HepG2 (cell line): ENCODE data around the gene UCHL3. TPM values are rescaled to one million over a fixed set of nuclear protein-coding genes. Genes with fewer than 3 reads are reported as not detected.

Experiments
- ERF ChIP-seq: IDR thresholded peaks from 2 replicates; pipeline ENCODE4 v1.6.1; 2018; ENCODE audit warnings: missing biosample characterization, missing genetic modification reagents
- HMGA1 ChIP-seq: sonication (generic); formaldehyde crosslinking; conservative IDR thresholded peaks from 2 replicates; pipeline ENCODE4 v1.4.0; 2020; ENCODE audit warnings: missing genetic modification reagents
- KLF12 ChIP-seq: sonication (generic); formaldehyde crosslinking; IDR thresholded peaks from 2 replicates; pipeline ENCODE4 v1.4.0; 2020; ENCODE audit warnings: missing genetic modification reagents, borderline replicate concordance
- KLF16 ChIP-seq, 2 experiments: sonication (generic) in 1 of 2; formaldehyde crosslinking in 1 of 2; IDR thresholded peaks; 2 replicates each; pipeline versions ENCODE4 v1.6.1 to v1.8.0; 2016 to 2023; ENCODE audit warnings: missing genetic modification reagents in 2 of 2, missing compliant biosample characterization in 1 of 2
- MXI1 ChIP-seq: IDR thresholded peaks from 3 replicates; pipeline ENCODE4 v1.6.1; 2012; ENCODE audit warnings: low read depth, low read length, inconsistent platforms, borderline replicate concordance
- PAF1 ChIP-seq: IDR thresholded peaks from 2 replicates; pipeline ENCODE4 v1.6.1; 2016; ENCODE audit warnings: missing genetic modification reagents, missing compliant biosample characterization
- PHF8 ChIP-seq: sonication (generic); formaldehyde crosslinking; IDR thresholded peaks from 2 replicates; pipeline ENCODE4 v1.5.0; 2020; ENCODE audit warnings: missing genetic modification reagents
- ZNF12 ChIP-seq: sonication (generic); formaldehyde crosslinking; IDR thresholded peaks from 2 replicates; pipeline ENCODE4 v1.5.0; 2020; ENCODE audit warnings: missing genetic modification reagents
- ZNF230 ChIP-seq: sonication (generic); formaldehyde crosslinking; IDR thresholded peaks from 2 replicates; pipeline ENCODE4 v1.4.0; 2020; ENCODE audit warnings: mild to moderate bottlenecking, missing genetic modification reagents
- ZNF264 ChIP-seq: sonication (generic); formaldehyde crosslinking; IDR thresholded peaks from 2 replicates; pipeline ENCODE4 v1.4.0; 2020; ENCODE audit warnings: missing genetic modification reagents
- ZNF768 ChIP-seq: sonication (generic); formaldehyde crosslinking; IDR thresholded peaks from 2 replicates; pipeline ENCODE4 v1.4.0; 2020; ENCODE audit warnings: missing genetic modification reagents
- ZNF792 ChIP-seq: IDR thresholded peaks from 2 replicates; pipeline ENCODE4 v1.6.1; 2016
- ZSCAN25 ChIP-seq: sonication (generic); formaldehyde crosslinking; IDR thresholded peaks from 2 replicates; pipeline ENCODE4 v1.8.0; 2022; ENCODE audit warnings: mild to moderate bottlenecking, missing genetic modification reagents
- polyA plus RNA-seq, 8 experiments: library from polyadenylated mRNA; depleted of rRNA in 3 of 8; stranded (reverse) in 7 of 8; unstranded in 1 of 8; fragments of >200 nt; fragmentation: Illumina TruSeq in 4 of 8; extraction: Trizol in 4 of 8; gene quantifications; 2 replicates each; pipeline versions ENCODE4 v1.2.1 to v1.2.3, GENCODE V29; 2011 to 2016; ENCODE audit warnings: low read depth in 4 of 8, missing spikeins in 1 of 8, mixed read lengths in 1 of 8; ENCODE audit not compliant: insufficient read depth in 1 of 8
- total RNA-seq, 5 experiments: library from RNA; depleted of rRNA; stranded (reverse); fragments of >200 nt; fragmentation: Illumina TruSeq; extraction: Trizol; gene quantifications; 2 replicates each; pipeline ENCODE4 v1.2.3, GENCODE V29; 2016; ENCODE audit warnings: low read depth in 1 of 5
- TF ChIP-seq, protein P1 (sequence below): sonication (generic); formaldehyde crosslinking; IDR thresholded peaks from 2 replicates; pipeline ENCODE4 v1.5.1; 2020; ENCODE audit warnings: missing genetic modification reagents, mild to moderate bottlenecking, borderline replicate concordance
- TF ChIP-seq, protein P2 (sequence below): IDR thresholded peaks from 2 replicates; pipeline ENCODE4 v1.6.1; 2016; ENCODE audit warnings: control low read depth
- TF ChIP-seq, protein P3 (sequence below): sonication (generic); formaldehyde crosslinking; IDR thresholded peaks from 2 replicates; pipeline ENCODE4 v1.9.0; 2021; ENCODE audit warnings: missing genetic modification reagents, mild to moderate bottlenecking, borderline replicate concordance
- TF ChIP-seq, protein P4 (sequence below): sonication (generic); formaldehyde crosslinking; IDR thresholded peaks from 2 replicates; pipeline ENCODE4 v1.4.0; 2020; ENCODE audit warnings: missing genetic modification reagents, borderline replicate concordance
- TF ChIP-seq, protein P5 (sequence below): sonication (generic); formaldehyde crosslinking; conservative IDR thresholded peaks from 2 replicates; pipeline ENCODE4 v1.8.1; 2023; ENCODE audit warnings: missing genetic modification reagents

Gene UCHL3
- total and polyA plus RNA-seq, 2 of the 13 experiments (the other 11 are each of a cell fraction or from before 2014, with no cell fraction given), result 36.2 to 93.3 TPM

DNA sequence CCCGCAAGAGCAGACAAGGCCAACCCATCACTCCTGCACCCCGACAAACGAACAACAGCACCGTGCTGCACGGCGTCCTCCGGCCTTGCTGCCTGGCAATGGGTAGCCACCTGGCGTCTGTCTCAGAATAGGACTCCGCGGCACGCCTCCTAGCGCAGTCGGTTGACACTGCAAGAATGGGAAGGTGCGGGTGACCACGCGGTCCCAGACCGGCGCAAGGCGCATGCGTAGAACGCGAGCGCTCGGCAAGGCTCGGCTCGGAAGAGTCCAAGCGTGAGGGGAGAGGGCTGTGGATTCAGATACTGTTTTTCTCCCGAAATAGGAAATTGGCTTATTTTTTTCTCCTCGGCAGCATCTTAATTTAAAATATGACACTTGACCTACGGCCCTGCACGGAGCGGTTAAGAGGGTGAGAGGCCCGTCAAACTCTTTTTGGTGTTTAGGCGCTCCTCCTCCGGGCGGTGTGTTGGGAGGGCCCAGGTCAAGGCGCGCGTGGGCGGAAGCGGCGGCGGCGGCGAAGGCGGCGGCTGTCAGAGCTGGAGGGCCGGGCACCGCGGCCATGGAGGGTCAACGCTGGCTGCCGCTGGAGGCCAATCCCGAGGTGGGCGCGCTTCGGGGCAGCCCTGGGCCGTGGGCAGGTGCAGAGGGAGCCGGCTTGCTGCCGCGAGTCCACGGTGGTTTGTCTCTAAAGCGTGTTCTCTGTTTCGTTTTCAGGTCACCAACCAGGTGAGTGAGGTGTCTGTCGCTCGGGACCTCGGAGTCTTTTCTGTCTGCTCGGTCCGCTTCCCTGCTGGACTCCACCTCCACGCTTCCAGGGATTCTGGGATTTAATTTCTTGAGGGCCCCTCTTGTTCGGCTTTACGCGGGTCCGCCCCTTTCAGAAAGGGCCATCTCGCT lies at the start of gene UCHL3 (continued):
- TF ChIP-seq, protein P1, sequence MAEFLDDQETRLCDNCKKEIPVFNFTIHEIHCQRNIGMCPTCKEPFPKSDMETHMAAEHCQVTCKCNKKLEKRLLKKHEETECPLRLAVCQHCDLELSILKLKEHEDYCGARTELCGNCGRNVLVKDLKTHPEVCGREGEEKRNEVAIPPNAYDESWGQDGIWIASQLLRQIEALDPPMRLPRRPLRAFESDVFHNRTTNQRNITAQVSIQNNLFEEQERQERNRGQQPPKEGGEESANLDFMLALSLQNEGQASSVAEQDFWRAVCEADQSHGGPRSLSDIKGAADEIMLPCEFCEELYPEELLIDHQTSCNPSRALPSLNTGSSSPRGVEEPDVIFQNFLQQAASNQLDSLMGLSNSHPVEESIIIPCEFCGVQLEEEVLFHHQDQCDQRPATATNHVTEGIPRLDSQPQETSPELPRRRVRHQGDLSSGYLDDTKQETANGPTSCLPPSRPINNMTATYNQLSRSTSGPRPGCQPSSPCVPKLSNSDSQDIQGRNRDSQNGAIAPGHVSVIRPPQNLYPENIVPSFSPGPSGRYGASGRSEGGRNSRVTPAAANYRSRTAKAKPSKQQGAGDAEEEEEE, result no peak
- TF ChIP-seq, protein P2, sequence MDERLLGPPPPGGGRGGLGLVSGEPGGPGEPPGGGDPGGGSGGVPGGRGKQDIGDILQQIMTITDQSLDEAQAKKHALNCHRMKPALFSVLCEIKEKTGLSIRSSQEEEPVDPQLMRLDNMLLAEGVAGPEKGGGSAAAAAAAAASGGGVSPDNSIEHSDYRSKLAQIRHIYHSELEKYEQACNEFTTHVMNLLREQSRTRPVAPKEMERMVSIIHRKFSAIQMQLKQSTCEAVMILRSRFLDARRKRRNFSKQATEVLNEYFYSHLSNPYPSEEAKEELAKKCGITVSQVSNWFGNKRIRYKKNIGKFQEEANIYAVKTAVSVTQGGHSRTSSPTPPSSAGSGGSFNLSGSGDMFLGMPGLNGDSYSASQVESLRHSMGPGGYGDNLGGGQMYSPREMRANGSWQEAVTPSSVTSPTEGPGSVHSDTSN (CRISPR knock-in tag), result no peak
- TF ChIP-seq ZNF230, result no peak
- TF ChIP-seq, protein P3, sequence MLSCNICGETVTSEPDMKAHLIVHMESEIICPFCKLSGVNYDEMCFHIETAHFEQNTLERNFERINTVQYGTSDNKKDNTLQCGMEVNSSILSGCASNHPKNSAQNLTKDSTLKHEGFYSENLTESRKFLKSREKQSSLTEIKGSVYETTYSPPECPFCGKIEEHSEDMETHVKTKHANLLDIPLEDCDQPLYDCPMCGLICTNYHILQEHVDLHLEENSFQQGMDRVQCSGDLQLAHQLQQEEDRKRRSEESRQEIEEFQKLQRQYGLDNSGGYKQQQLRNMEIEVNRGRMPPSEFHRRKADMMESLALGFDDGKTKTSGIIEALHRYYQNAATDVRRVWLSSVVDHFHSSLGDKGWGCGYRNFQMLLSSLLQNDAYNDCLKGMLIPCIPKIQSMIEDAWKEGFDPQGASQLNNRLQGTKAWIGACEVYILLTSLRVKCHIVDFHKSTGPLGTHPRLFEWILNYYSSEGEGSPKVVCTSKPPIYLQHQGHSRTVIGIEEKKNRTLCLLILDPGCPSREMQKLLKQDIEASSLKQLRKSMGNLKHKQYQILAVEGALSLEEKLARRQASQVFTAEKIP, result no peak
- no peak for TF ChIP-seq ZNF264 (CRISPR knock-in tag)
- TF ChIP-seq, protein P4, sequence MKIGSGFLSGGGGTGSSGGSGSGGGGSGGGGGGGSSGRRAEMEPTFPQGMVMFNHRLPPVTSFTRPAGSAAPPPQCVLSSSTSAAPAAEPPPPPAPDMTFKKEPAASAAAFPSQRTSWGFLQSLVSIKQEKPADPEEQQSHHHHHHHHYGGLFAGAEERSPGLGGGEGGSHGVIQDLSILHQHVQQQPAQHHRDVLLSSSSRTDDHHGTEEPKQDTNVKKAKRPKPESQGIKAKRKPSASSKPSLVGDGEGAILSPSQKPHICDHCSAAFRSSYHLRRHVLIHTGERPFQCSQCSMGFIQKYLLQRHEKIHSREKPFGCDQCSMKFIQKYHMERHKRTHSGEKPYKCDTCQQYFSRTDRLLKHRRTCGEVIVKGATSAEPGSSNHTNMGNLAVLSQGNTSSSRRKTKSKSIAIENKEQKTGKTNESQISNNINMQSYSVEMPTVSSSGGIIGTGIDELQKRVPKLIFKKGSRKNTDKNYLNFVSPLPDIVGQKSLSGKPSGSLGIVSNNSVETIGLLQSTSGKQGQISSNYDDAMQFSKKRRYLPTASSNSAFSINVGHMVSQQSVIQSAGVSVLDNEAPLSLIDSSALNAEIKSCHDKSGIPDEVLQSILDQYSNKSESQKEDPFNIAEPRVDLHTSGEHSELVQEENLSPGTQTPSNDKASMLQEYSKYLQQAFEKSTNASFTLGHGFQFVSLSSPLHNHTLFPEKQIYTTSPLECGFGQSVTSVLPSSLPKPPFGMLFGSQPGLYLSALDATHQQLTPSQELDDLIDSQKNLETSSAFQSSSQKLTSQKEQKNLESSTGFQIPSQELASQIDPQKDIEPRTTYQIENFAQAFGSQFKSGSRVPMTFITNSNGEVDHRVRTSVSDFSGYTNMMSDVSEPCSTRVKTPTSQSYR (CRISPR knock-in tag), result no peak; the same call in 1 of the 2 replicates
- 0 out of 2 replicates have a peak, but pooled peaks have one; percentile 43 for TF ChIP-seq KLF12 (CRISPR knock-in tag)
- TF ChIP-seq PHF8 (CRISPR knock-in tag), result peak; percentile 78
- TF ChIP-seq ZNF768 (CRISPR knock-in tag), result peak; percentile 27; the same call in 1 of the 2 replicates
- TF ChIP-seq KLF16 (CRISPR knock-in tag; IDR thresholded peaks at IDR 0.05), result peak in 1 of 2 experiments; percentile 58; a peak in 1 of 4 replicates
- TF ChIP-seq HMGA1 (CRISPR knock-in tag), result no peak
- TF ChIP-seq MXI1, result peak; percentile 93; the same call in 2 of the 3 replicates
- no peak for TF ChIP-seq PAF1 (CRISPR knock-in tag)
- peak; percentile 95 for TF ChIP-seq ZNF792 (CRISPR knock-in tag)
- TF ChIP-seq ZSCAN25 (CRISPR knock-in tag), result peak; percentile 76; the same call in 1 of the 2 replicates
- TF ChIP-seq, protein P5, sequence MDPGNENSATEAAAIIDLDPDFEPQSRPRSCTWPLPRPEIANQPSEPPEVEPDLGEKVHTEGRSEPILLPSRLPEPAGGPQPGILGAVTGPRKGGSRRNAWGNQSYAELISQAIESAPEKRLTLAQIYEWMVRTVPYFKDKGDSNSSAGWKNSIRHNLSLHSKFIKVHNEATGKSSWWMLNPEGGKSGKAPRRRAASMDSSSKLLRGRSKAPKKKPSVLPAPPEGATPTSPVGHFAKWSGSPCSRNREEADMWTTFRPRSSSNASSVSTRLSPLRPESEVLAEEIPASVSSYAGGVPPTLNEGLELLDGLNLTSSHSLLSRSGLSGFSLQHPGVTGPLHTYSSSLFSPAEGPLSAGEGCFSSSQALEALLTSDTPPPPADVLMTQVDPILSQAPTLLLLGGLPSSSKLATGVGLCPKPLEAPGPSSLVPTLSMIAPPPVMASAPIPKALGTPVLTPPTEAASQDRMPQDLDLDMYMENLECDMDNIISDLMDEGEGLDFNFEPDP (CRISPR knock-in tag), result no peak
- TF ChIP-seq ZNF12 (CRISPR knock-in tag), result no peak
- TF ChIP-seq ERF (CRISPR knock-in tag), result peak; percentile 64
